Measurements from ENCODE around the gene MFAP4. TPM values are rescaled to one million over a fixed set of nuclear protein-coding genes. Genes with fewer than 3 reads are reported as not detected.

The MFAP4 gene
- total RNA-seq, 1 experiment from 2014 or later = 0.52 TPM

DNA sequence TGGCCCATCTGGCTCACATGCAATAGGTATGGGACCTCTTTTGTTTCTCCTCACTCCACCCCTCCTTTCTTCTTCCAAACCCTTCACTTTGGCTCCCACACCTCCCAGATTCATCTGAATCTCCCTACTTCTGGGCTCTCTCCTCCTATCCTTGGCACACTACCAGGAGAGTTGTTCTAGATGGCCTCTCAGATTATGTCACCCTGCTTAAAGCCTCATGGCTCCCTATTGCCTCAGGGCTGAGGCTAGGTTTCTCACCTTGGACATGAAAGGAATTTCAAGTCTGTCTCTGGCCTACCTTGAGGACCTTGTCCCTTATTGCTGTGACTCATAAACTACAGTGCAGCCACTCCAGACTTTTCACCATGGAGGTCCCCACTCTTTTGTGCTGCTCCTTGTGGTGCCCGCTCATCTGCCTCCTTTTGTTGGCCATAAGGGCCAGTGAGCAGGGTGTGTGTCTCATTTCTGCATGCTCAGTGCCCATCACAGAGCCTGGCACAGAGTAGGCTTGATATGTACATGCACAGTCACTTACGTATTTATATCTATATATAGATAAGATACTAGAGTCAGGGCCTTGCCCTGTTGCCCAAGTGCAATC lies 1.0 kb upstream of the MFAP4 start:
- Histone ChIP-seq H3K9me2 (ENCODE audit: insufficient read depth) (no peaks in the 10 kb centered on the region), H4K20me1 (ENCODE audit: insufficient read depth) (no peaks in the 10 kb centered on the region), H3K36me3 (ENCODE audit: control insufficient read depth in 1 of 2, insufficient read depth in 2 of 2, low read length in 2 of 2) (peaks cover 5 to 9% of the 10 kb centered on the region in 2 experiments; a peak in 2 of 4 replicates), H3K9me3 (ENCODE audit: control insufficient read depth in 1 of 2, insufficient read depth in 1 of 2, low read depth in 1 of 2, low read length in 2 of 2) (no peaks in the 10 kb centered on the region), H3K9ac (ENCODE audit: low read length) (no peak overlapping the region), H3K27me3 (ENCODE audit: insufficient read depth, low read length) (no peaks in the 10 kb centered on the region), H2AFZ (ENCODE audit: low read depth, low read length, poor library complexity, severe bottlenecking) (no peak overlapping the region), H3K27ac (ENCODE audit: low read depth, low read length) (no peak overlapping the region), H3K4me2 (ENCODE audit: low read length) (no peak overlapping the region), H3K4me3 (replicated peaks in 1 of 2; ENCODE audit: low read depth in 1 of 2, low read length in 2 of 2) (no peak overlapping the region), H3K4me1 (ENCODE audit: control insufficient read depth in 1 of 2, insufficient read depth in 2 of 2, low read length in 2 of 2) (peaks cover 0 to 20% of the 10 kb centered on the region in 2 experiments; a peak in 2 of 4 replicates), H3K79me2 (ENCODE audit: insufficient read depth, low read length) (no peaks in the 10 kb centered on the region)
- ChIA-PET RAD21 (ENCODE audit: low non-redundant PET in 1 of 2, low total read pairs in 2 of 2, uncharacterized antibody in 2 of 2, unreplicated experiment in 2 of 2) (no interaction called here), POLR2A (interaction anchor here (2.3 kb wide), 1 partner anchor 10 kb away, joined by 13 read pairs; the partner anchor contains the start of gene MAPK7), CTCF (no interaction called here)
- no TSS peak for BruUV-seq (replicated peaks)
- DNase-seq (ENCODE audit: low read depth, low spot score) (no peak), ATAC-seq (no peak; the same call in 1 of the 2 replicates)
- TF ChIP-seq CEBPB (IDR thresholded peaks at IDR 0.05; ENCODE audit: low read depth) (no peak), ZNF274 (IDR thresholded peaks at IDR 0.05; ENCODE audit: low read depth, low read length) (no peak), POLR2A (IDR thresholded peaks at IDR 0.05; ENCODE audit: borderline replicate concordance, extremely low read depth, insufficient read depth, insufficient read length) (no peak), YY1 (IDR thresholded peaks at IDR 0.05; ENCODE audit: extremely low read depth, insufficient replicate concordance, low read depth, low read length) (no peak), RAD21 (IDR thresholded peaks at IDR 0.05; ENCODE audit: low read depth) (no peak), POLR2AphosphoS5 (IDR thresholded peaks at IDR 0.05; ENCODE audit: low read depth, low read length) (no peak), TCF7L2 (IDR thresholded peaks at IDR 0.05; ENCODE audit: borderline replicate concordance, extremely low read depth, insufficient read depth, insufficient read length) (no peak), ZFX (IDR thresholded peaks at IDR 0.05) (no peak), EZH2phosphoT487 (IDR thresholded peaks at IDR 0.05; ENCODE audit: borderline replicate concordance) (no peak), CBX3 (IDR thresholded peaks at IDR 0.05; ENCODE audit: low read depth) (no peak), FOSL1 (IDR thresholded peaks at IDR 0.05; ENCODE audit: low read depth) (no peak), EZH2 (IDR thresholded peaks at IDR 0.05) (no peak), ELF1 (IDR thresholded peaks at IDR 0.05; ENCODE audit: borderline replicate concordance, low read depth) (no peak), EGR1 (IDR thresholded peaks at IDR 0.05; ENCODE audit: low read depth) (no peak), SRF (IDR thresholded peaks at IDR 0.05; ENCODE audit: low read depth) (no peak)
- TF ChIP-seq, protein P1, sequence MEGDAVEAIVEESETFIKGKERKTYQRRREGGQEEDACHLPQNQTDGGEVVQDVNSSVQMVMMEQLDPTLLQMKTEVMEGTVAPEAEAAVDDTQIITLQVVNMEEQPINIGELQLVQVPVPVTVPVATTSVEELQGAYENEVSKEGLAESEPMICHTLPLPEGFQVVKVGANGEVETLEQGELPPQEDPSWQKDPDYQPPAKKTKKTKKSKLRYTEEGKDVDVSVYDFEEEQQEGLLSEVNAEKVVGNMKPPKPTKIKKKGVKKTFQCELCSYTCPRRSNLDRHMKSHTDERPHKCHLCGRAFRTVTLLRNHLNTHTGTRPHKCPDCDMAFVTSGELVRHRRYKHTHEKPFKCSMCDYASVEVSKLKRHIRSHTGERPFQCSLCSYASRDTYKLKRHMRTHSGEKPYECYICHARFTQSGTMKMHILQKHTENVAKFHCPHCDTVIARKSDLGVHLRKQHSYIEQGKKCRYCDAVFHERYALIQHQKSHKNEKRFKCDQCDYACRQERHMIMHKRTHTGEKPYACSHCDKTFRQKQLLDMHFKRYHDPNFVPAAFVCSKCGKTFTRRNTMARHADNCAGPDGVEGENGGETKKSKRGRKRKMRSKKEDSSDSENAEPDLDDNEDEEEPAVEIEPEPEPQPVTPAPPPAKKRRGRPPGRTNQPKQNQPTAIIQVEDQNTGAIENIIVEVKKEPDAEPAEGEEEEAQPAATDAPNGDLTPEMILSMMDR (IDR thresholded peaks at IDR 0.05 in 2 of 3, conservative IDR thresholded peaks at IDR 0.05 in 1 of 3; ENCODE audit: borderline replicate concordance in 1 of 3, insufficient read depth in 1 of 3, low read depth in 2 of 3, low read length in 2 of 3) = no peak
- TF ChIP-seq, protein P2, sequence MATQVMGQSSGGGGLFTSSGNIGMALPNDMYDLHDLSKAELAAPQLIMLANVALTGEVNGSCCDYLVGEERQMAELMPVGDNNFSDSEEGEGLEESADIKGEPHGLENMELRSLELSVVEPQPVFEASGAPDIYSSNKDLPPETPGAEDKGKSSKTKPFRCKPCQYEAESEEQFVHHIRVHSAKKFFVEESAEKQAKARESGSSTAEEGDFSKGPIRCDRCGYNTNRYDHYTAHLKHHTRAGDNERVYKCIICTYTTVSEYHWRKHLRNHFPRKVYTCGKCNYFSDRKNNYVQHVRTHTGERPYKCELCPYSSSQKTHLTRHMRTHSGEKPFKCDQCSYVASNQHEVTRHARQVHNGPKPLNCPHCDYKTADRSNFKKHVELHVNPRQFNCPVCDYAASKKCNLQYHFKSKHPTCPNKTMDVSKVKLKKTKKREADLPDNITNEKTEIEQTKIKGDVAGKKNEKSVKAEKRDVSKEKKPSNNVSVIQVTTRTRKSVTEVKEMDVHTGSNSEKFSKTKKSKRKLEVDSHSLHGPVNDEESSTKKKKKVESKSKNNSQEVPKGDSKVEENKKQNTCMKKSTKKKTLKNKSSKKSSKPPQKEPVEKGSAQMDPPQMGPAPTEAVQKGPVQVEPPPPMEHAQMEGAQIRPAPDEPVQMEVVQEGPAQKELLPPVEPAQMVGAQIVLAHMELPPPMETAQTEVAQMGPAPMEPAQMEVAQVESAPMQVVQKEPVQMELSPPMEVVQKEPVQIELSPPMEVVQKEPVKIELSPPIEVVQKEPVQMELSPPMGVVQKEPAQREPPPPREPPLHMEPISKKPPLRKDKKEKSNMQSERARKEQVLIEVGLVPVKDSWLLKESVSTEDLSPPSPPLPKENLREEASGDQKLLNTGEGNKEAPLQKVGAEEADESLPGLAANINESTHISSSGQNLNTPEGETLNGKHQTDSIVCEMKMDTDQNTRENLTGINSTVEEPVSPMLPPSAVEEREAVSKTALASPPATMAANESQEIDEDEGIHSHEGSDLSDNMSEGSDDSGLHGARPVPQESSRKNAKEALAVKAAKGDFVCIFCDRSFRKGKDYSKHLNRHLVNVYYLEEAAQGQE (IDR thresholded peaks at IDR 0.05; ENCODE audit: low read depth) = no peak
- TF ChIP-seq, protein P3, sequence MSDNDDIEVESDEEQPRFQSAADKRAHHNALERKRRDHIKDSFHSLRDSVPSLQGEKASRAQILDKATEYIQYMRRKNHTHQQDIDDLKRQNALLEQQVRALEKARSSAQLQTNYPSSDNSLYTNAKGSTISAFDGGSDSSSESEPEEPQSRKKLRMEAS (IDR thresholded peaks at IDR 0.05) = no peak
- intact Hi-C loops (cut with micrococcal nuclease) = no loop called here
